OCI-LY1 (cell line): Measurements from ENCODE around the gene PTPRD.

Experiments
- CTCF ChIP-seq: fragments of 200-600 bp; sonication (generic), shearing (Covaris generic); IDR thresholded peaks from 2 replicates; pipeline ENCODE4 v1.5.1; 2017; ENCODE audit warnings: mild to moderate bottlenecking, antibody characterized with exemption, low read length, moderate library complexity, mixed read lengths
- EZH2 ChIP-seq: fragments of 200-600 bp; sonication (generic), shearing (Covaris generic); IDR thresholded peaks from 2 replicates; pipeline ENCODE4 v1.8.0; 2017; ENCODE audit warnings: borderline replicate concordance, mixed run types, mild to moderate bottlenecking, antibody characterized with exemption, low read length, moderate library complexity, mixed read lengths

GRCh38 chr9:9615086-9615485 is 997.7 kb downstream of the PTPRD start:
- TF ChIP-seq CTCF: no peak
- no peak for TF ChIP-seq EZH2
